H9 (cell line): ENCODE results near the gene UBE2G1. TPM values are rescaled to one million over a fixed set of nuclear protein-coding genes. Genes with fewer than 3 reads are reported as not detected.

ENCODE experiments used
- DNase-seq: peaks from one replicate; pipeline ENCODE4 v3.0.0-alpha.2; 2017
- H2AFZ ChIP-seq: one replicate; pipeline ENCODE4 v1.6.1; 2013; ENCODE audit warnings: mild to moderate bottlenecking, low read length, control low read depth, moderate library complexity
- H2AK5ac ChIP-seq: 2 replicates; pipeline ENCODE4 v1.6.1; 2013; ENCODE audit warnings: low read length, control low read depth, mixed read lengths; ENCODE audit not compliant: insufficient read length
- H2BK120ac ChIP-seq: one replicate; pipeline ENCODE4 v1.6.1; 2013; ENCODE audit warnings: low read depth, mild to moderate bottlenecking, low read length, control low read depth, inconsistent platforms; ENCODE audit not compliant: poor library complexity, severe bottlenecking
- H2BK12ac ChIP-seq: 2 replicates; pipeline ENCODE4 v1.6.1; 2013; ENCODE audit warnings: low read length, control low read depth, mixed read lengths, low read depth; ENCODE audit not compliant: insufficient read length
- H2BK15ac ChIP-seq: 2 replicates; pipeline ENCODE4 v1.6.1; 2013; ENCODE audit warnings: low read depth, low read length, control low read depth
- H2BK20ac ChIP-seq: one replicate; pipeline ENCODE4 v1.6.1; 2013; ENCODE audit warnings: low read depth, mild to moderate bottlenecking, low read length, control low read depth, inconsistent platforms; ENCODE audit not compliant: poor library complexity, severe bottlenecking
- H2BK5ac ChIP-seq: 2 replicates; pipeline ENCODE4 v1.6.1; 2013; ENCODE audit warnings: low read length, control low read depth, mixed read lengths; ENCODE audit not compliant: insufficient read length
- H3K14ac ChIP-seq: 2 replicates; pipeline ENCODE4 v1.6.1; 2013; ENCODE audit warnings: low read length, control low read depth; ENCODE audit not compliant: insufficient read depth
- H3K18ac ChIP-seq: 2 replicates; pipeline ENCODE4 v1.6.1; 2013; ENCODE audit warnings: low read depth, mild to moderate bottlenecking, mixed read lengths, low read length, control low read depth; ENCODE audit not compliant: insufficient read length
- H3K23ac ChIP-seq: 2 replicates; pipeline ENCODE4 v1.6.1; 2013; ENCODE audit warnings: low read length, control low read depth, mixed read lengths, low read depth; ENCODE audit not compliant: insufficient read length
- H3K23me2 ChIP-seq: 2 replicates; pipeline ENCODE4 v1.6.1; 2013; ENCODE audit warnings: low read depth, mild to moderate bottlenecking, mixed read lengths, low read length, control low read depth; ENCODE audit not compliant: insufficient read length, poor library complexity, severe bottlenecking
- H3K27ac ChIP-seq: 2 replicates; pipeline ENCODE4 v1.5.1; 2013; ENCODE audit warnings: low read length, control low read depth, mixed read lengths, low read depth; ENCODE audit not compliant: insufficient read length
- H3K27me3 ChIP-seq: 2 replicates; pipeline ENCODE4 v1.6.1; 2013; ENCODE audit warnings: low read length, control low read depth, inconsistent platforms; ENCODE audit not compliant: insufficient read depth
- H3K4ac ChIP-seq: 2 replicates; pipeline ENCODE4 v1.6.1; 2013; ENCODE audit warnings: low read depth, mild to moderate bottlenecking, control low read depth, inconsistent platforms, low read length, moderate library complexity
- H3K4me1 ChIP-seq: 2 replicates; pipeline ENCODE4 v1.6.1; 2013; ENCODE audit warnings: low read length, control low read depth, inconsistent platforms; ENCODE audit not compliant: insufficient read depth
- H3K4me2 ChIP-seq: 2 replicates; pipeline ENCODE4 v1.6.1; 2013; ENCODE audit warnings: low read length, control low read depth, mixed read lengths; ENCODE audit not compliant: insufficient read length, insufficient read depth
- H3K56ac ChIP-seq: 2 replicates; pipeline ENCODE4 v1.6.1; 2013; ENCODE audit warnings: low read depth, mild to moderate bottlenecking, mixed read lengths, low read length, control low read depth; ENCODE audit not compliant: insufficient read length
- H3K79me1 ChIP-seq: 2 replicates; pipeline ENCODE4 v1.6.1; 2013; ENCODE audit warnings: low read depth, mild to moderate bottlenecking, moderate library complexity, low read length, control low read depth, inconsistent platforms; ENCODE audit not compliant: insufficient read depth, poor library complexity, severe bottlenecking
- H3K79me2 ChIP-seq: 2 replicates; pipeline ENCODE4 v1.6.1; 2013; ENCODE audit warnings: low read length, control low read depth, inconsistent platforms; ENCODE audit not compliant: insufficient read depth
- H3K9ac ChIP-seq: 2 replicates; pipeline ENCODE4 v1.6.1; 2013; ENCODE audit warnings: low read length, control low read depth, mixed read lengths; ENCODE audit not compliant: insufficient read length; ENCODE audit errors: extremely low read depth
- H3K9me3 ChIP-seq: one replicate; pipeline ENCODE4 v1.6.1; 2013; ENCODE audit warnings: low read depth, low read length, inconsistent platforms; ENCODE audit not compliant: control insufficient read depth
- H3T11ph ChIP-seq: one replicate; pipeline ENCODE4 v1.6.1; 2013; ENCODE audit warnings: mild to moderate bottlenecking, low read length, control low read depth, inconsistent platforms
- H4K20me1 ChIP-seq: one replicate; pipeline ENCODE4 v1.6.1; 2013; ENCODE audit not compliant: control insufficient read depth, insufficient read length, insufficient read depth
- H4K5ac ChIP-seq: 2 replicates; pipeline ENCODE4 v1.6.1; 2013; ENCODE audit warnings: low read depth, mild to moderate bottlenecking, mixed read lengths, low read length, control low read depth; ENCODE audit not compliant: insufficient read length
- H4K8ac ChIP-seq: replicated peaks from 2 replicates; pipeline ENCODE4 v1.6.1; 2013; ENCODE audit warnings: low read length, control low read depth, mixed read lengths, low read depth; ENCODE audit not compliant: insufficient read length
- H4K91ac ChIP-seq: 2 replicates; pipeline ENCODE4 v1.6.1; 2013; ENCODE audit warnings: low read depth, mild to moderate bottlenecking, moderate library complexity, mixed read lengths, low read length, control low read depth; ENCODE audit not compliant: insufficient read length
- H3K27ac Mint-ChIP-seq, 3 experiments: 2 replicates in 2 of 3; 3 replicates in 1 of 3; pipeline ENCODE4 v1.8.0; 2020 to 2021; ENCODE audit warnings: mixed read lengths in 3 of 3, mild to moderate bottlenecking in 1 of 3, moderate library complexity in 1 of 3
- H3K27me3 Mint-ChIP-seq: 2 replicates; pipeline ENCODE4 v1.8.0; 2021; ENCODE audit warnings: low read depth, mild to moderate bottlenecking, moderate library complexity, mixed read lengths
- H3K36me3 Mint-ChIP-seq, 3 experiments: 2 replicates in 2 of 3; 3 replicates in 1 of 3; pipeline ENCODE4 v1.8.0; 2020 to 2021; ENCODE audit warnings: low read depth in 3 of 3, mixed read lengths in 3 of 3; ENCODE audit not compliant: insufficient read depth in 1 of 3
- H3K4me1 Mint-ChIP-seq, 2 experiments: 2 replicates each; pipeline ENCODE4 v1.8.0; 2020; ENCODE audit warnings: mixed read lengths in 2 of 2
- H3K4me3 Mint-ChIP-seq, 2 experiments: 2 replicates in 1 of 2; 3 replicates in 1 of 2; pipeline ENCODE4 v1.8.0; 2020 to 2021; ENCODE audit warnings: mild to moderate bottlenecking in 2 of 2, mixed read lengths in 2 of 2, moderate library complexity in 1 of 2
- H3K9me3 Mint-ChIP-seq, 2 experiments: 2 replicates in 1 of 2; 3 replicates in 1 of 2; pipeline ENCODE4 v1.8.0; 2020; ENCODE audit warnings: mild to moderate bottlenecking in 2 of 2, mixed read lengths in 2 of 2, moderate library complexity in 1 of 2
- CTCF ChIP-seq: fragments of 200-600 bp; sonication (generic); conservative IDR thresholded peaks from 3 replicates; pipeline ENCODE4 v1.8.0; 2021; ENCODE audit warnings: antibody characterized with exemption, mild to moderate bottlenecking
- WGBS: extraction: QIAGEN DNeasy Blood & Tissue Kit; methylation state at CpG from one replicate; pipeline ENCODE4 v1.1.7; 2013; ENCODE audit warnings: missing lambda C conversion rate, low lambda C conversion rate, mixed read lengths; ENCODE audit not compliant: insufficient read length; ENCODE audit errors: extremely low coverage; 5-methylcytosine and 5-hydroxymethylcytosine counted together
- total RNA-seq: library from RNA; stranded (reverse); gene quantifications from 2 replicates; pipeline ENCODE4 v1.2.1, GENCODE V29; 2021

UBE2G1 gene
- total RNA-seq, 1 experiment from 2014 or later = 188 TPM

DNA sequence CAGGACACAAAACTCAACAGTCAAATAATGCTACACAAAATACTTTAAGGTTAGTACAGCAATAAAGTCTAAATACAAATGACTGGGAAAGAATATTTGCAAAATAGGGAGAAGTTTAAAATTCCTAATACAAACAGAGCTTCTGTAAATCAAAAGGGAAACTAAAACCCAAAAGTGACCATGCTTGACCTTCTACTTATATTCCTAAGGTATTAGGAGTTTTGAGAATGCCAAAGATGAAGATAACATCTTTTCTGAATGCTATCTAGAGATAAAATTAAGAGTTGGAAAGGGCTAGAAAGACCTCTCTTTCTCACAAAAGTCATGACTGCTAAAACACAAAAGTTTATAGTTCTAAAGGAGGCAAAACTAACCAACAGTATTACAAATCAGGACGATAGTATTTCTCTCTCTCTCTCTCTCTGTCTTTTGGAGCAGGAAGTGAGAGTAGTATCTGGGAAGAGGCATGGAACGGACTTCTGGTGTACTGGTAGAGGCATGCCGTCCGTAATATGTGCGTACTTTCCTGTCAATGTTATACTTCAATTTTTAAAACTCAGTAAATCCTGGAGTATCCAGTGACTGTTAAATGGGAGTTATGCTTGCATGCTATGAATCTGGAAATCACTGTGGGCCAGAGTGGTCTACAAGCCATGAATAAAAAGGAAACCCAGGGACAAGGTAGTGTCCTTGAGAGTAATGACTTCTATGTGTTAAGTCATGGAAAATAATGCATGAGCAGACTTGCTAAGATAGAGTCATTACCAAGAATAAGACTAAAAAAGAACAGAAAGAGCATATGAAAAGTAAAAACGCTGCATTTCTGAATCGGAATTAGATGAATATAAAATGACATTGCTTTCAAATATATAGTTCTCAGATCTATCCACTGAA is 53.0 kb downstream of the UBE2G1 start:
- no peak for DNase-seq
- Histone ChIP-seq H2BK12ac (no peak overlapping the region), H3K27me3 (no peaks in the 10 kb centered on the region), H3K4ac (no peak overlapping the region), H3K14ac (no peak overlapping the region), H3K4me1 (peaks cover 5% of the 10 kb centered on the region; the same call in 1 of the 2 replicates), H4K20me1 (peaks cover 2% of the 10 kb centered on the region), H3K9me3 (no peaks in the 10 kb centered on the region), H3K79me1 (peaks cover 6% of the 10 kb centered on the region), H4K91ac (no peak overlapping the region), H4K5ac (no peak overlapping the region), H2BK15ac (no peak overlapping the region), H3T11ph (no peak overlapping the region), H3K27ac (no peak overlapping the region), H3K79me2 (peaks cover 54% of the 10 kb centered on the region; the same call in 1 of the 2 replicates), H3K18ac (no peak overlapping the region), H3K4me2 (no peak overlapping the region), H3K9ac (no peak overlapping the region), H4K8ac (no peak overlapping the region), H2BK120ac (no peak overlapping the region), H3K23me2 (no peaks in the 10 kb centered on the region), H2AK5ac (no peak overlapping the region), H2BK5ac (no peak overlapping the region), H2BK20ac (no peak overlapping the region), H2AFZ (no peak overlapping the region), H3K56ac (no peak overlapping the region), H3K23ac (no peak overlapping the region)
- TF ChIP-seq CTCF = no peak
- H3K27me3 Mint-ChIP-seq = no peaks in the 10 kb centered on the region
- peak overlapping the region in 1 of 3 experiments; percentile 25; a peak in 2 of 7 replicates for H3K27ac Mint-ChIP-seq
- peaks cover 16 to 44% (median 26%) of the 10 kb centered on the region in 3 experiments for H3K36me3 Mint-ChIP-seq
- H3K4me1 Mint-ChIP-seq = peaks cover 58 to 63% of the 10 kb centered on the region in 2 experiments
- peaks cover 13 to 16% of the 10 kb centered on the region in 2 experiments for H3K9me3 Mint-ChIP-seq
- no peak overlapping the region for H3K4me3 Mint-ChIP-seq
- WGBS = no CpG with 5 or more reads among the region's 7 CpGs
